Stomach (tissue), 4 donors: ENCODE measurements around the gene GRM4.

Experiments
- POLR2A ChIP-seq, 4 donors: fragments of 450-650 bp; IDR thresholded peaks; one replicate each; pipeline ENCODE4 v1.6.1; 2016; ENCODE audit warnings: antibody characterized with exemption in 4 of 4, control low read depth in 2 of 4, mild to moderate bottlenecking in 1 of 4, moderate library complexity in 1 of 4
- POLR2AphosphoS5 ChIP-seq, 3 donors: sonication (generic); formaldehyde crosslinking; IDR thresholded peaks; one replicate each; pipeline ENCODE4 v1.6.1; 2016; ENCODE audit warnings: antibody characterized with exemption in 3 of 3
- TF ChIP-seq, protein P1 (sequence below), 7 experiments: fragments of 450-650 bp in 4 of 7; fragments of 200-600 bp in 3 of 7; sonication (generic) in 3 of 7; IDR thresholded peaks; one replicate each; pipeline ENCODE4 v1.5.1; 2016 to 2019; ENCODE audit warnings: antibody characterized with exemption in 7 of 7, control low read depth in 2 of 7, mild to moderate bottlenecking in 1 of 7

- TF ChIP-seq, protein P1, sequence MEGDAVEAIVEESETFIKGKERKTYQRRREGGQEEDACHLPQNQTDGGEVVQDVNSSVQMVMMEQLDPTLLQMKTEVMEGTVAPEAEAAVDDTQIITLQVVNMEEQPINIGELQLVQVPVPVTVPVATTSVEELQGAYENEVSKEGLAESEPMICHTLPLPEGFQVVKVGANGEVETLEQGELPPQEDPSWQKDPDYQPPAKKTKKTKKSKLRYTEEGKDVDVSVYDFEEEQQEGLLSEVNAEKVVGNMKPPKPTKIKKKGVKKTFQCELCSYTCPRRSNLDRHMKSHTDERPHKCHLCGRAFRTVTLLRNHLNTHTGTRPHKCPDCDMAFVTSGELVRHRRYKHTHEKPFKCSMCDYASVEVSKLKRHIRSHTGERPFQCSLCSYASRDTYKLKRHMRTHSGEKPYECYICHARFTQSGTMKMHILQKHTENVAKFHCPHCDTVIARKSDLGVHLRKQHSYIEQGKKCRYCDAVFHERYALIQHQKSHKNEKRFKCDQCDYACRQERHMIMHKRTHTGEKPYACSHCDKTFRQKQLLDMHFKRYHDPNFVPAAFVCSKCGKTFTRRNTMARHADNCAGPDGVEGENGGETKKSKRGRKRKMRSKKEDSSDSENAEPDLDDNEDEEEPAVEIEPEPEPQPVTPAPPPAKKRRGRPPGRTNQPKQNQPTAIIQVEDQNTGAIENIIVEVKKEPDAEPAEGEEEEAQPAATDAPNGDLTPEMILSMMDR (IDR thresholded peaks at IDR 0.05) = no peak
- TF ChIP-seq POLR2AphosphoS5 (IDR thresholded peaks at IDR 0.05) (no peak), POLR2A (IDR thresholded peaks at IDR 0.05) (no peak)
These were observed at the start of gene GRM4 for GRCh38 chr6:34146021-34146782.
